OCI-LY7 (cell line): ENCODE results near the gene PLCB3. TPM values are rescaled to one million over a fixed set of nuclear protein-coding genes. Genes with fewer than 3 reads are reported as not detected.

Source experiments
- BruUV-seq: library from RNA; stranded (reverse); fragments of 400-500 nt; replicated peaks from 2 replicates; lab custom pipeline; 2021; lab: Mats Ljungman, UMichigan
- CTCF ChIA-PET: fragments of 300-600 bp; sonication (Branson Sonifier 250); formaldehyde crosslinking; loops from one replicate; lab custom pipeline; 2022; ENCODE audit warnings: antibody characterized with exemption; ENCODE audit not compliant: unreplicated experiment; lab: Charles Lee
- POLR2A ChIA-PET: fragments of 300-600 bp; sonication (Branson Sonifier 250); formaldehyde crosslinking; loops from one replicate; lab custom pipeline; 2022; ENCODE audit warnings: antibody characterized with exemption; lab: Charles Lee
- DNase-seq: peaks from one replicate; pipeline ENCODE4 v3.0.0-alpha.2; 2015; ENCODE audit warnings: low spot score
- H2AFZ ChIP-seq: fragments of 200-600 bp; sonication (generic), shearing (Covaris generic); 2 replicates; pipeline ENCODE4 v1.6.1; 2014; ENCODE audit warnings: mild to moderate bottlenecking, antibody characterized with exemption, low read length, moderate library complexity
- H3K27ac ChIP-seq: fragments of 200-600 bp; sonication (generic); 2 replicates; pipeline ENCODE4 v1.5.1; 2014; ENCODE audit warnings: mixed run types, low read depth, mild to moderate bottlenecking, moderate library complexity, low read length, inconsistent platforms; ENCODE audit not compliant: poor library complexity, severe bottlenecking
- H3K36me3 ChIP-seq: fragments of 200-600 bp; sonication (generic); 2 replicates; pipeline ENCODE4 v1.6.1; 2014; ENCODE audit warnings: mild to moderate bottlenecking, antibody characterized with exemption, low read length, moderate library complexity, mixed read lengths; ENCODE audit not compliant: insufficient read depth
- H3K4me1 ChIP-seq: fragments of 200-600 bp; sonication (generic); 2 replicates; pipeline ENCODE4 v1.5.1; 2014; ENCODE audit warnings: mild to moderate bottlenecking, low read length; ENCODE audit not compliant: insufficient read depth, poor library complexity, severe bottlenecking
- H3K4me2 ChIP-seq: fragments of 200-600 bp; sonication (generic); 2 replicates; pipeline ENCODE4 v1.6.1; 2014; ENCODE audit warnings: mild to moderate bottlenecking, low read length
- H3K4me3 ChIP-seq: fragments of 200-600 bp; sonication (generic); 2 replicates; pipeline ENCODE4 v1.5.1; 2014; ENCODE audit warnings: mild to moderate bottlenecking, low read depth, low read length; ENCODE audit not compliant: poor library complexity, severe bottlenecking
- H3K79me2 ChIP-seq: fragments of 200-600 bp; sonication (generic); 2 replicates; pipeline ENCODE4 v1.6.1; 2016; ENCODE audit warnings: low read depth, mild to moderate bottlenecking, low read length, moderate library complexity, mixed read lengths; ENCODE audit not compliant: insufficient read depth
- H3K9me2 ChIP-seq: fragments of 200-600 bp; sonication (generic); 2 replicates; pipeline ENCODE4 v1.6.1; 2016; ENCODE audit warnings: mild to moderate bottlenecking, low read length, mixed read lengths; ENCODE audit not compliant: insufficient read depth
- H3K9me3 ChIP-seq: fragments of 200-600 bp; sonication (generic); 2 replicates; pipeline ENCODE4 v1.6.1; 2014; ENCODE audit warnings: mild to moderate bottlenecking, mixed run types, low read length, mixed read lengths
- H4K20me1 ChIP-seq: fragments of 200-600 bp; sonication (generic); 2 replicates; pipeline ENCODE4 v1.6.1; 2014; ENCODE audit warnings: mild to moderate bottlenecking, antibody characterized with exemption, low read length, moderate library complexity, mixed read lengths; ENCODE audit not compliant: insufficient read depth
- CTCF ChIP-seq: fragments of 200-600 bp; sonication (generic); conservative IDR thresholded peaks from 2 replicates; pipeline ENCODE4 v1.5.1; 2014; ENCODE audit warnings: mild to moderate bottlenecking, antibody characterized with exemption, low read length, moderate library complexity, mixed read lengths
- EZH2phosphoT487 ChIP-seq: fragments of 200-600 bp; sonication (generic); IDR thresholded peaks from 2 replicates; pipeline ENCODE4 v1.6.1; 2018; ENCODE audit warnings: low read depth, borderline replicate concordance, mild to moderate bottlenecking, mixed run types, antibody characterized with exemption, low read length, moderate library complexity, mixed read lengths
- intact Hi-C: fragments of 100-400 bp; cut with micrococcal nuclease; formaldehyde crosslinking; loops from one replicate; pipeline ENCODE4 v1.10.0; 2022; ENCODE audit not compliant: unreplicated experiment
- total RNA-seq, 2 experiments: library from RNA; depleted of rRNA in 1 of 2; stranded (reverse); fragments of >200 nt in 1 of 2; shearing (Covaris generic) in 1 of 2; gene quantifications; 2 replicates each; pipeline ENCODE4 v1.2.3, GENCODE V29; 2014 to 2022

The PLCB3 gene
- total RNA-seq, 2 experiments from 2014 or later, result 7.6 to 10.3 TPM

- TF ChIP-seq EZH2phosphoT487 (no peak), CTCF (peak; percentile 60; the same call in 1 of the 2 replicates)
- peaks cover 11% of the 10 kb centered on the region; the same call in 1 of the 2 replicates for H3K79me2 ChIP-seq
- peak overlapping the region; percentile 91 for H3K27ac ChIP-seq
- H3K4me2 ChIP-seq, result peak overlapping the region; percentile 74
- peak overlapping the region; percentile 86 for H3K4me3 ChIP-seq
- peak; percentile 70 for DNase-seq
- no peaks in the 10 kb centered on the region for H3K9me2 ChIP-seq
- ChIA-PET POLR2A (interaction anchor here (0.9 to 1.5 kb wide), 2 partner anchors 48 to 63 kb away, joined by 3 to 5 read pairs; partner anchors contain the start of gene TRMT112), CTCF (interaction anchor here (0.5 kb wide), 1 partner anchor 20 kb away, joined by 7 read pairs; no protein-coding TSS in a partner anchor)
- H2AFZ ChIP-seq, result peak overlapping the region; percentile 63
- no TSS peak for BruUV-seq
- intact Hi-C loops, result loop anchor here (1.0 kb wide), 4 partner anchors 18 to 65 kb away; partner anchors contain the start of genes NUDT22, PLCB3, PPP1R14B and TRPT1
- H3K4me1 ChIP-seq, result peaks cover 27% of the 10 kb centered on the region
- H3K36me3 ChIP-seq, result no peaks in the 10 kb centered on the region
- no peaks in the 10 kb centered on the region for H3K9me3 ChIP-seq
- no peaks in the 10 kb centered on the region for H4K20me1 ChIP-seq
Observed at GRCh38 chr11:64268893-64269539, 17.7 kb downstream of the PLCB3 start.

- peak; percentile 100 for DNase-seq
- peak; percentile 37 for TF ChIP-seq CTCF
- no peak for TF ChIP-seq EZH2phosphoT487
- H4K20me1 ChIP-seq, result no peaks in the 10 kb centered on the region
- POLR2A ChIA-PET, result interaction anchor here (0.9 to 1.5 kb wide), 5 partner anchors 13 to 64 kb away, joined by 3 to 5 read pairs (median 4); partner anchors contain the start of gene TRMT112
- peak overlapping the region; percentile 91 for H3K27ac ChIP-seq
- TSS peak; percentile 80 for BruUV-seq
- no peaks in the 10 kb centered on the region for H3K36me3 ChIP-seq
- peak overlapping the region; percentile 86 for H3K4me3 ChIP-seq
- no peaks in the 10 kb centered on the region for H3K9me2 ChIP-seq
- peak overlapping the region; percentile 75 for H3K4me2 ChIP-seq
- peak overlapping the region; percentile 63 for H2AFZ ChIP-seq
- H3K79me2 ChIP-seq, result peaks cover 11% of the 10 kb centered on the region; the same call in 1 of the 2 replicates
- intact Hi-C loops, result loop anchor here (1.0 to 2.0 kb wide), 5 partner anchors 18 to 71 kb away; partner anchors contain the start of genes CCDC88B, NUDT22, PLCB3 and PPP1R14B
- H3K9me3 ChIP-seq, result no peaks in the 10 kb centered on the region
- CTCF ChIA-PET, result no interaction called here
- H3K4me1 ChIP-seq, result peaks cover 27% of the 10 kb centered on the region
Observed at GRCh38 chr11:64269540-64270220, 18.4 kb downstream of the PLCB3 start.
